K562 (cell line): Measurements from ENCODE around the gene TTC13. TPM values are rescaled to one million over a fixed set of nuclear protein-coding genes. Genes with fewer than 3 reads are reported as not detected.

ENCODE experiments used
- CBX2 ChIP-seq: fragments of 200-600 bp; sonication (generic); IDR thresholded peaks from one replicate; pipeline ENCODE4 v1.6.1; 2012; ENCODE audit warnings: mild to moderate bottlenecking, low read length, inconsistent platforms; ENCODE audit not compliant: insufficient read depth, poor library complexity, severe bottlenecking
- DEAF1 ChIP-seq: fragments of 450-650 bp; formaldehyde crosslinking; IDR thresholded peaks from 2 replicates; pipeline ENCODE4 v1.4.0; 2020; ENCODE audit warnings: mild to moderate bottlenecking, moderate library complexity
- EP300 ChIP-seq: IDR thresholded peaks from 2 replicates; pipeline ENCODE4 v1.6.1; 2012; ENCODE audit warnings: low read length, improper control_type of control experiment
- ERF ChIP-seq: fragments of 450-650 bp; formaldehyde crosslinking; IDR thresholded peaks from 2 replicates; pipeline ENCODE4 v1.4.0; 2020; ENCODE audit warnings: mild to moderate bottlenecking, mixed read lengths
- GTF2A2 ChIP-seq: IDR thresholded peaks from 2 replicates; pipeline ENCODE4 v1.6.1; 2016; ENCODE audit warnings: mild to moderate bottlenecking, missing genetic modification characterization, missing compliant biosample characterization
- HDAC2 ChIP-seq: fragments of 450-650 bp; IDR thresholded peaks from 2 replicates; pipeline ENCODE4 v1.6.1; 2016; ENCODE audit warnings: mild to moderate bottlenecking
- KDM4B ChIP-seq, 2 experiments: fragments of 450-650 bp in 1 of 2; sonication (generic) in 1 of 2; IDR thresholded peaks; 2 replicates each; pipeline ENCODE4 v1.6.1; 2016 to 2017; ENCODE audit warnings: borderline replicate concordance in 2 of 2, antibody characterized with exemption in 1 of 2, low read depth in 1 of 2, mild to moderate bottlenecking in 1 of 2
- SREBF2 ChIP-seq: sonication (generic); formaldehyde crosslinking; IDR thresholded peaks from 2 replicates; pipeline ENCODE4 v1.4.0; 2020; ENCODE audit warnings: mild to moderate bottlenecking, missing genetic modification reagents
- TAL1 ChIP-seq: fragments of 450-650 bp; IDR thresholded peaks from 2 replicates; pipeline ENCODE4 v1.6.1; 2016; ENCODE audit warnings: mild to moderate bottlenecking
- TCF3 ChIP-seq: sonication (generic); formaldehyde crosslinking; IDR thresholded peaks from 2 replicates; pipeline ENCODE4 v1.4.0; 2020; ENCODE audit warnings: mild to moderate bottlenecking, missing genetic modification reagents
- TSHZ1 ChIP-seq: fragments of 250-450 bp; sonication (Bioruptor Pico); IDR thresholded peaks from 2 replicates; pipeline ENCODE4 v1.4.0; 2020; ENCODE audit warnings: mild to moderate bottlenecking, moderate library complexity
- ZNF695 ChIP-seq: fragments of 450-650 bp; formaldehyde crosslinking; IDR thresholded peaks from 2 replicates; pipeline ENCODE4 v1.4.0; 2020; ENCODE audit warnings: mild to moderate bottlenecking, moderate library complexity
- polyA plus RNA-seq, 8 experiments: library from polyadenylated mRNA; depleted of rRNA in 4 of 8; stranded (reverse) in 5 of 8; unstranded in 3 of 8; fragments of >200 nt; fragmentation: Nextera tagmentation in 2 of 8; fragmentation: Illumina TruSeq in 1 of 8; extraction: Ambion mirVana in 2 of 8; extraction: Trizol in 1 of 8; gene quantifications; 2 replicates each; pipeline versions ENCODE4 v1.2.1 to v1.2.3, GENCODE V29; 2011 to 2014; ENCODE audit warnings: inconsistent platforms in 1 of 8, missing spikeins in 1 of 8
- total RNA-seq, 7 experiments: library from RNA; depleted of rRNA in 6 of 7; stranded (reverse); fragments of >200 nt in 6 of 7; fragmentation: Illumina TruSeq in 2 of 7; extraction: Trizol in 2 of 7; gene quantifications; 2 replicates each; pipeline versions ENCODE4 v1.2.1 to v1.2.3, GENCODE V29; 2011 to 2021; ENCODE audit warnings: low replicate concordance in 1 of 7

TTC13 gene
- total and polyA plus RNA-seq, 9 of the 15 experiments (the other 6 are each of a cell fraction or from before 2014, with no cell fraction given) = 1.7 to 13.8 (median 9.6) TPM

- no peak for TF ChIP-seq TSHZ1 (CRISPR knock-in tag)
- TF ChIP-seq DEAF1 = no peak
- no peak for TF ChIP-seq KDM4B (IDR thresholded peaks at IDR 0.05; ENCODE audit: borderline replicate concordance in 2 of 2, low read depth in 1 of 2)
- no peak for TF ChIP-seq ZNF695 (CRISPR knock-in tag)
- TF ChIP-seq EP300 = no peak
- no peak for TF ChIP-seq HDAC2
- no peak for TF ChIP-seq TAL1
- no peak for TF ChIP-seq GTF2A2
- no peak for TF ChIP-seq TCF3 (CRISPR knock-in tag)
- no peak for TF ChIP-seq ERF (CRISPR knock-in tag)
- TF ChIP-seq CBX2 = no peak
- no peak for TF ChIP-seq SREBF2
Measured at GRCh38 chr1:231013391-231014015, 34.8 kb upstream of the TTC13 start (continued).
